ENCODE data around the gene STAG3.
"Not testable (repeated sequence)": the region's sequence is repeated elsewhere in the genome, so short reads cannot be mapped to it uniquely, and the experiment has no call there.

- TF ChIP-seq EZH2phosphoT487 (IDR thresholded peaks at IDR 0.05; ENCODE audit: borderline replicate concordance, low read length): not testable (repeated sequence)
- TF ChIP-seq, protein P1, sequence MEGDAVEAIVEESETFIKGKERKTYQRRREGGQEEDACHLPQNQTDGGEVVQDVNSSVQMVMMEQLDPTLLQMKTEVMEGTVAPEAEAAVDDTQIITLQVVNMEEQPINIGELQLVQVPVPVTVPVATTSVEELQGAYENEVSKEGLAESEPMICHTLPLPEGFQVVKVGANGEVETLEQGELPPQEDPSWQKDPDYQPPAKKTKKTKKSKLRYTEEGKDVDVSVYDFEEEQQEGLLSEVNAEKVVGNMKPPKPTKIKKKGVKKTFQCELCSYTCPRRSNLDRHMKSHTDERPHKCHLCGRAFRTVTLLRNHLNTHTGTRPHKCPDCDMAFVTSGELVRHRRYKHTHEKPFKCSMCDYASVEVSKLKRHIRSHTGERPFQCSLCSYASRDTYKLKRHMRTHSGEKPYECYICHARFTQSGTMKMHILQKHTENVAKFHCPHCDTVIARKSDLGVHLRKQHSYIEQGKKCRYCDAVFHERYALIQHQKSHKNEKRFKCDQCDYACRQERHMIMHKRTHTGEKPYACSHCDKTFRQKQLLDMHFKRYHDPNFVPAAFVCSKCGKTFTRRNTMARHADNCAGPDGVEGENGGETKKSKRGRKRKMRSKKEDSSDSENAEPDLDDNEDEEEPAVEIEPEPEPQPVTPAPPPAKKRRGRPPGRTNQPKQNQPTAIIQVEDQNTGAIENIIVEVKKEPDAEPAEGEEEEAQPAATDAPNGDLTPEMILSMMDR (IDR thresholded peaks at IDR 0.05; ENCODE audit: low read depth, low read length, poor library complexity, severe bottlenecking): not testable (repeated sequence)
These were observed 4.9 kb downstream of the STAG3 start for GRCh38 chr7:100182616-100183015.

Measured in DOHH2 (cell line).